22Rv1 (cell line): Measurements from ENCODE around the gene GSG1L.

ENCODE experiments used
- H3K27ac ChIP-seq: fragments of 450-650 bp; 2 replicates; pipeline ENCODE4 v1.5.1; 2017
- CTCF ChIP-seq: fragments of 450-650 bp; IDR thresholded peaks from 2 replicates; pipeline ENCODE4 v1.5.1; 2017; ENCODE audit warnings: mild to moderate bottlenecking
- ZFX ChIP-seq: fragments of 450-650 bp; IDR thresholded peaks from 2 replicates; pipeline ENCODE4 v1.6.1; 2017; ENCODE audit warnings: antibody characterized with exemption, borderline replicate concordance

Gene GSG1L

GRCh38 chr16:28069971-28070794 is 6.7 kb upstream of the GSG1L start:
- H3K27ac ChIP-seq: no peak overlapping the region
- TF ChIP-seq ZFX (no peak), CTCF (no peak)

- TF ChIP-seq ZFX: no peak
- no peak for TF ChIP-seq CTCF
- no peak overlapping the region for H3K27ac ChIP-seq
Observed at GRCh38 chr16:28068976-28069375, 5.5 kb upstream of the GSG1L start.

GRCh38 chr16:28067604-28068379 is 4.3 kb upstream of the GSG1L start:
- H3K27ac ChIP-seq: no peak overlapping the region
- no peak for TF ChIP-seq ZFX
- TF ChIP-seq CTCF: no peak

GRCh38 chr16:28064706-28065249 is 1.3 kb upstream of the GSG1L start:
- H3K27ac ChIP-seq: no peak overlapping the region
- no peak for TF ChIP-seq ZFX
- TF ChIP-seq CTCF: no peak

- no peak for TF ChIP-seq CTCF
- no peak overlapping the region for H3K27ac ChIP-seq
Observed at GRCh38 chr16:28064150-28064549, 636 bp upstream of the GSG1L start.

- TF ChIP-seq CTCF: no peak
- TF ChIP-seq ZFX: no peak
- H3K27ac ChIP-seq: no peak overlapping the region
Observed at GRCh38 chr16:28062847-28063521, 530 bp downstream of the GSG1L start.
